HG02840 (cell line): ENCODE results near the gene LYRM4.
"Not testable (repeated sequence)": the region's sequence is repeated elsewhere in the genome, so short reads cannot be mapped to it uniquely, and the experiment has no call there.

ENCODE experiments used
- ATAC-seq: cut with Tn5 transposase; IDR thresholded peaks from one replicate; pipeline ENCODE4 v1.9.1; 2021; ENCODE audit warnings: mild to moderate bottlenecking, moderate library complexity, moderate number of reproducible peaks; ENCODE audit not compliant: unreplicated experiment, low FRiP score

Gene LYRM4

DNA sequence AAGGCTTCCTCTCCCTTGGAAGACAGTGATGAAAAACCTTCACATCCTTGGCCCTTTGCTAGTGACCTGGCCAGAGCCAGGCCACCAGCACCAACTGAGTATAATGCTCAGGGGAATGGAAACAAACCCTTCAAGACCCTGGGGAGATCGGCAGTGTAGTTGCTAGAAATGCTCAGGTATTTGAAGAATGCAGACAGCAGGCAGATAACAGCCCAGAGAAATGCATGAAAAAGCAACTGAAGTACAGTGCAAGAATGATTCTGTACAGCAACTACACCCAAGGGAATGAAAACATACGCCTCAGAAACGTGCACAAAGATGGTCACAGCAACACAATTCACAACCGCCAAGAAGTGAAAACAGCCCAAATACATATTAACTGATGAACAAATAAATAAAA is 134.5 kb downstream of the LYRM4 start:
- ATAC-seq, result no peak

- ATAC-seq, result no peak
Observed at GRCh38 chr6:5125152-5126006, 135.4 kb downstream of the LYRM4 start.

DNA sequence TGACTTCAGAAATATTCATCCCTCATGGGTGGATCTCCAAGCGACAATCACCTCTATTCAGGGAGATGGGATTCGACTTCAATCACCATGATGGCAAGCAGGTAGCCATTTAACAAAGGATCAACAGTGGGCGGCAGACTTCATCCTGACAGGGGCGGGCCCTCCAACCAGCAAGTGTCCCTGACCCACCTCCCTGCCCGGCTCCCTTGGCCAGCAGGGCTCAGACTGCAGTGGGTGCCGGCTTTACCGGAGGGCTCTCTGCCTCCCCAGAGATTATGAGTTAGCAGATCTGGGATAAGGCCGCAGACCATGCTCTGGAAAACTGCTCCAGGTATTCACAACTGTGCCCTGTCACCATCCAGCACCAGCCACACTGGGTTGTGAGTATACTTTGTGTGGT is 136.2 kb downstream of the LYRM4 start:
- ATAC-seq, result no peak

- ATAC-seq, result no peak
Observed at GRCh38 chr6:5123296-5124143, 137.2 kb downstream of the LYRM4 start.

- no peak for ATAC-seq
Observed at GRCh38 chr6:5122504-5123112, 138.1 kb downstream of the LYRM4 start.

DNA sequence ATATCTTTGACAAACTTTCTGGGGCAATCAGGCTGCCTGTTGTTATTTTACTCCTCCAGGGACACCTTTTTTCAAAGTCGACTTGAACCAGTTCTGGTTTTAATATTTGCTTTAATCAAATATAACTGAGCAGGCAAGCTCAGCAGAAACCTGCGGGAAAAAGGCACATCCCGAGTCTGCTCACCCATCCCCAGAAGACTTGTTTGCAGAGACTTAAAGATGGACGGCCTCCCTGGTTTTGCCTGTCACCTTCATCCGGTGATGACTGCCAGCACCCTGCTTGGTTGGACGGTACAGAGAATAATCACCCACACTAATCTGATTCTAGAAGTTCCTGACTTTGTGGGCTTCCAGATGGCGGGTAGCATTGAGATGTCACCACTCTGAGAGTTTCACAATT is 138.8 kb downstream of the LYRM4 start:
- ATAC-seq, result no peak

GRCh38 chr6:5121479-5121878 is 139.3 kb downstream of the LYRM4 start:
- ATAC-seq, result no peak

GRCh38 chr6:5120543-5120942 is 140.2 kb downstream of the LYRM4 start:
- not testable (repeated sequence) for ATAC-seq

- no peak for ATAC-seq
Observed at GRCh38 chr6:5120011-5120410, 140.7 kb downstream of the LYRM4 start.

DNA sequence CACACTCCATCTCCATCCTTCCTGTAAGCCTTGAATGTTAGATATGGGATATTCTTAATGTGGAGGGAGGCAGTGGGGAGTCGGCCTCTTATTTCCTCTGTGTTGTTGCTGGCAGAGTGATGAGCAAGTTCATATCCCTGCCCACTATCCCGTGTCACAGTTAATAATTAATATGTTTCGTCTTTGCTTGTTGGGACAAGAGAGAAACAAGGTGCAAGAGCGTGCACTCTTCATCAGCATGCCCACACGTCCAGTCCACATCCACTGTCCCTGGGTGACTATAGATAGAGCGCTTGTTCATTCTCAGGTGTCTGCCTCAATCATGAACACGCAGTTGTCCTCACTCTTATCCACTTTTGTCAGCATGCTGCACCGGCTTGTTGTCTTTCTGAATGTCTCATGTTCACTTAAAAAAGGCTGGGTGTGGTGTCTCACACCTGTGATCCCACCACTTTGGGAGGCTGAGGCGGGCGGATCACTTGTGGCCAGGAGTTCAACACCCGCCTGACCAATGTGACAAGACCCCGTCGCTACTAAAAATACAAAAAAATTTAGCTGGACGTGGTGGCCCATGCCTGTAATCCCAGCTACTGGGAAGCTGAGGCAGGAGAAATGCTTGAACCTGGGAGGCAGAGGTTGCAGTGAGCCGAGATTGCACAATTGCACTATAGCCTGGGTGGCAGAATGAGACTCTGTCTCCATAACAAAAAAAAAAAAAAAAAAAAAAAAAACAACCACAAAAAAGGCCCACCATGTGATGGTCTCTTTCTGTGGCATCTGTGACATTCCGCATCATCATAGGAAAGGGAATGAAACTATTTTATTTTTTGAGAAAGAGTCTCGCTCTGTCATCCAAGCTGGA is 141.4 kb downstream of the LYRM4 start:
- no peak for ATAC-seq

- ATAC-seq, result no peak
Observed at GRCh38 chr6:5116243-5116991, 144.3 kb downstream of the LYRM4 start.

GRCh38 chr6:5115168-5115567 is 145.6 kb downstream of the LYRM4 start:
- ATAC-seq, result no peak

DNA sequence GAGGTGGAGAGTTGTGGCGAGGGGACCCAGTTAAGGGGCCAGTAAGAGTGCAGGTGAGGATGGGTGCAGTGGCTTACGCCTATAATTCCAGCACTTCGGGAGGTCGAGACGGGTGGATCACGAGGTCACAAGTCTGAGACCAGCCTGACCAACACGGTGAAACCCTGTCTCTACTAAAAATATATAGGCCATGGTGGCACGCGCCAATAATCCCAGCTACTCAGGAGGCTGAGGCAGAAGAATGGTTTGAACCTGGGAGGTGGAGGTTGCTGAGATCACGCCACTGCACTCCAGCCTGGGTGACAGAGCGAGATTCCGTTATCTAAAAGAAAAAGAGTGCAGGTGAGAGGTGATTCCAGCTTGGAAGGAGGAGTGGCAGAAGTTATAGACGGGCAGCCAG is 147.7 kb downstream of the LYRM4 start:
- ATAC-seq, result no peak

DNA sequence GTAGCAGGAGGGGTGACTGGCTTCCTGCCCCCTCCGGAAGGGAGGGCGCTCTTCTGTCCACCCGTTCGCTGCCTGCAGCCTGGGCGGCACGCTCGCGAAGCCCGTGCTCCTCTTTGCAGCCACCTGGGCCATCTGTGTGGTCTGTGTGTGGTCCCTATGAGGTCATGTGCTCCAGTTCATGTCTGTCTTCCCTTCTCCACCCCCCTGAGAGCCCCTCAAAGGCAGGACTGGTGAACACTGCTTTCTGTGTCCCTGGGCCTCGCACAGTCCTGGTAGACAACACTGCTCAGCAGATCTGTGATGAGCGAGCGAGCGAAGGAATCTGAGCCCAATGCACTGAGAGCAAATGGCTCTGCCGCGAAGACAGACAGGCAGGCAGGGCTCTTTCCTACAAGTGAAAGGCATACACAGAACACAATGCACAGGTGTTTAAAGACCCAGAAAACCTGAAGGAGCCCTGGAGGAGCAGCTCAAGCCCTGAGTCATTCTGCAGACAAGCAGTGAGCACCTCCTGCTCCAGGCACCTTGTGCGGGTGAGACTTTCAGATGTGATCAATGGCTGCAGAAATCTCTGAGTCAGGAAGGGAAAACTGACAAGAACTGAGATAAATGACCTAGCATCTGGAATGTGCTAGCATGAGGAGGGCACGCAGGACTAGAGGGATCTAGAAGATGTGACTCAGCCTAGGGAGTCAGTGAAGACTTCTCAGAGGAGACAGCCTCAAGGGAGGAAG is 148.5 kb downstream of the LYRM4 start:
- ATAC-seq, result no peak

- no peak for ATAC-seq
Observed at GRCh38 chr6:5111626-5112025, 149.1 kb downstream of the LYRM4 start.

- no peak for ATAC-seq
Observed at GRCh38 chr6:5110246-5110645, 150.5 kb downstream of the LYRM4 start.

GRCh38 chr6:5109436-5109835 is 151.3 kb downstream of the LYRM4 start:
- no peak for ATAC-seq

GRCh38 chr6:5108536-5109150 is 152.1 kb downstream of the LYRM4 start:
- ATAC-seq, result no peak
